H1 (cell line): ENCODE data around the gene STRIP2.
"Not testable (repeated sequence)": the region's sequence is repeated elsewhere in the genome, so short reads cannot be mapped to it uniquely, and the experiment has no call there.

Experiments used
- CBX8 ChIP-seq: fragments of 300-800, 300-1000 bp; sonication (generic); IDR thresholded peaks from 2 replicates; pipeline ENCODE4 v1.7.1; 2016; ENCODE audit warnings: low read depth, low read length, borderline replicate concordance
- E2F6 ChIP-seq: IDR thresholded peaks from 2 replicates; pipeline ENCODE4 v1.6.1; 2012; ENCODE audit warnings: inconsistent platforms
- EGR1 ChIP-seq: IDR thresholded peaks from 2 replicates; pipeline ENCODE4 v1.6.1; 2011; ENCODE audit warnings: low read depth, low read length, borderline replicate concordance
- EZH2 ChIP-seq: fragments of 200-600 bp; sonication (generic); IDR thresholded peaks from 2 replicates; pipeline ENCODE4 v1.7.1; 2012; ENCODE audit warnings: low read depth, mild to moderate bottlenecking, moderate library complexity, low read length, inconsistent platforms; ENCODE audit not compliant: severe bottlenecking
- HDAC2 ChIP-seq, 2 experiments: fragments of 300-600 bp in 1 of 2; sonication (generic) in 1 of 2; IDR thresholded peaks; 2 replicates each; pipeline ENCODE4 v1.6.1; 2011 to 2012; ENCODE audit warnings: low read depth in 2 of 2, low read length in 2 of 2, mild to moderate bottlenecking in 2 of 2, moderate library complexity in 2 of 2, borderline replicate concordance in 1 of 2, inconsistent platforms in 1 of 2
- POLR2A ChIP-seq, 2 experiments: IDR thresholded peaks; 1 replicate in 1 of 2; 2 replicates in 1 of 2; pipeline ENCODE4 v1.6.1; 2011; ENCODE audit warnings: low read depth in 2 of 2, low read length in 2 of 2, mild to moderate bottlenecking in 2 of 2; ENCODE audit errors: control extremely low read depth in 1 of 2
- POLR2AphosphoS5 ChIP-seq: IDR thresholded peaks from 2 replicates; pipeline ENCODE4 v1.6.1; 2011; ENCODE audit warnings: low read depth, low read length
- RAD21 ChIP-seq, 2 experiments: IDR thresholded peaks in 1 of 2; conservative IDR thresholded peaks in 1 of 2; 2 replicates each; pipeline ENCODE4 v1.6.1; 2011; ENCODE audit warnings: low read depth in 2 of 2, low read length in 2 of 2, improper control_type of control experiment in 1 of 2, inconsistent platforms in 1 of 2, mild to moderate bottlenecking in 1 of 2, moderate library complexity in 1 of 2
- TBP ChIP-seq: IDR thresholded peaks from 2 replicates; pipeline ENCODE4 v1.6.1; 2011; ENCODE audit warnings: low read depth, low read length, improper control_type of control experiment

- not testable (repeated sequence) for TF ChIP-seq E2F6; POLR2AphosphoS5; HDAC2 (IDR thresholded peaks at IDR 0.05; ENCODE audit: borderline replicate concordance in 1 of 2, low read depth in 2 of 2, low read length in 2 of 2); TBP; EGR1; RAD21 (IDR thresholded peaks at IDR 0.05 in 1 of 2, conservative IDR thresholded peaks at IDR 0.05 in 1 of 2; ENCODE audit: low read depth in 2 of 2, low read length in 2 of 2); EZH2; POLR2A (IDR thresholded peaks at IDR 0.05; ENCODE audit: control extremely low read depth in 1 of 2, low read depth in 2 of 2, low read length in 2 of 2); CBX8
Measured at GRCh38 chr7:129524405-129524804, 90.2 kb downstream of the STRIP2 start.
